NCI-H2107 treated with DMSO at 0.1 percent for 48 hours (cell line): Measurements from ENCODE around the gene TAS1R1.

Experiments
- DNase-seq: peaks from one replicate; lab custom pipeline; 2025; ENCODE audit not compliant: unreplicated experiment; lab: John Stamatoyannopoulos, UW

Gene TAS1R1

DNA sequence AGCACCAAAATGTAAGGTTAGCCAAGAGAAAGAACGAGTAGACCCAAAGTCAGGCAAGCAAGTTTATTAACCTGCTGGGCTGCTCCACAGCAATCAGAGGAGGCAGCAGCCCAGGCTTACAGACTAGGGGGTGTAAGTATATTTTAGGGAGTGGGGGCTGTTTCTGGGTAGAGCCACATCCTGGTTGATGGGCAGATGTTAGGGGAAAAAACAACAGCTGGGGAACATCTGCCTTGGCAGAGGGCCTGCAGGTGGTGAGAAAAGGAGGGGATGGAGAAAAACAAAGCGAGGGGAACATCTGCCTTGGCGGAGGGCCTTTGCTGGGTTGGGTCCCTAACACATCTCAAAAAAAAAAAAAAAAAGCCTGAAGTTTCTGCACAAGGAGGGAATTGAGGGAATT is 15.0 kb downstream of the TAS1R1 start:
- DNase-seq: no peak

DNA sequence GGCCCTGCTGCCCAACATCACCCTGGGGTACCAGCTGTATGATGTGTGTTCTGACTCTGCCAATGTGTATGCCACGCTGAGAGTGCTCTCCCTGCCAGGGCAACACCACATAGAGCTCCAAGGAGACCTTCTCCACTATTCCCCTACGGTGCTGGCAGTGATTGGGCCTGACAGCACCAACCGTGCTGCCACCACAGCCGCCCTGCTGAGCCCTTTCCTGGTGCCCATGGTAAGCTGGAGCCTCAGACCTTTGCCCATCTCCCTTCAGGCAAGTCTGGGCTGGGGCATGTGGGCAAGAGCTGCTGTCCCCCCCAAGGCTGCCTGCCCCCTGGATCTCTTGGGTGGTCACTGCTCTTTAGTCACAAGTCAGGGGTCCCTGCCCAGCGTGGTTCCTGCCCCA is 15.9 kb downstream of the TAS1R1 start:
- no peak for DNase-seq

- no peak for DNase-seq
These were observed 17.7 kb downstream of the TAS1R1 start for GRCh38 chr1:6572653-6573383.

- no peak for DNase-seq
These were observed 19.0 kb downstream of the TAS1R1 start for GRCh38 chr1:6574025-6574620.

DNA sequence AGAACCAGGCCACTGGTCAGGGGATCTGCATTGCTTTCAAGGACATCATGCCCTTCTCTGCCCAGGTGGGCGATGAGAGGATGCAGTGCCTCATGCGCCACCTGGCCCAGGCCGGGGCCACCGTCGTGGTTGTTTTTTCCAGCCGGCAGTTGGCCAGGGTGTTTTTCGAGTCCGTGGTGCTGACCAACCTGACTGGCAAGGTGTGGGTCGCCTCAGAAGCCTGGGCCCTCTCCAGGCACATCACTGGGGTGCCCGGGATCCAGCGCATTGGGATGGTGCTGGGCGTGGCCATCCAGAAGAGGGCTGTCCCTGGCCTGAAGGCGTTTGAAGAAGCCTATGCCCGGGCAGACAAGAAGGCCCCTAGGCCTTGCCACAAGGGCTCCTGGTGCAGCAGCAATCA is 19.7 kb downstream of the TAS1R1 start:
- DNase-seq: no peak

- DNase-seq: no peak
These were observed 22.9 kb downstream of the TAS1R1 start for GRCh38 chr1:6577831-6578525.

GRCh38 chr1:6578624-6579373 is 23.7 kb downstream of the TAS1R1 start:
- DNase-seq: no peak

- peak; percentile 40 for DNase-seq
These were observed 24.4 kb downstream of the TAS1R1 start, which contains the start of gene ZBTB48 for GRCh38 chr1:6579374-6580118. ZBTB48 (plus strand) TSS chr1:6579994; CDS start chr1:6580610, 616 bp downstream.

GRCh38 chr1:6580119-6580592 is 25.0 kb downstream of the TAS1R1 start:
- no peak for DNase-seq

GRCh38 chr1:6580593-6581409 is 25.7 kb downstream of the TAS1R1 start:
- no peak for DNase-seq

GRCh38 chr1:6581561-6582305 is 26.6 kb downstream of the TAS1R1 start:
- no peak for DNase-seq

GRCh38 chr1:6582370-6582769 is 27.3 kb downstream of the TAS1R1 start:
- DNase-seq: no peak

- DNase-seq: no peak
These were observed 29.3 kb downstream of the TAS1R1 start for GRCh38 chr1:6584126-6585080.

DNA sequence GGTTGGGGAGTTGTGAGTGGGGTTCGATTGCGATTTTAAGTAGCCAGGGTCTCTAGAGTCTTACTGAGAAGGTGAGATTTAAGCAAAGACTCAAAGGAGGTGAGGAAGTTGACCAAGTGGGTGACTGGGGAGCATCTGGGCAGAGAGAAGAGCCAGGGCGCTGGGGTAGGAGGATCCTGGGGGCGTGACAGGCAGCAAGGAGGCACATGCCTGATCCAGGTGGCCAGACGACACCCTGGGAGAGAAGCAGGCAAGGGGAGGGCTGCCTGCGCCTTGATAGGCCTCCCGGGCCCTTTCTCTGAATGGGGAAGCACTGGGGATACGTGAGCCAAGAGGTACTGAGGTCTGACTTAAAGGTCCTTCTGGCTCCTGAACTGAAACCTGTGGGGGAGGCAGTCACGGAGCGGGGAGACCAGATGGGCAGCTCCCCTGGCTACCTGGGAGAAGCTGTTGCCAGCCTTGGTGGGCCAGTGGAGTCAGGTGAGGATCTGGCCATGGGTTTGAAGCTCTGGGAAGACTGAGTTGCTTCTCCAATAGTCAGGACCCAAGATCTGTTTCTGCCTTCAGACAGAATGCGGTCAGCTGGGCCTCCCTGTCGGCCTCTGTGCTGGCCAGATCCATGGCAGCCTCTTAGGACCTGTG is 30.1 kb downstream of the TAS1R1 start:
- DNase-seq: no peak

DNA sequence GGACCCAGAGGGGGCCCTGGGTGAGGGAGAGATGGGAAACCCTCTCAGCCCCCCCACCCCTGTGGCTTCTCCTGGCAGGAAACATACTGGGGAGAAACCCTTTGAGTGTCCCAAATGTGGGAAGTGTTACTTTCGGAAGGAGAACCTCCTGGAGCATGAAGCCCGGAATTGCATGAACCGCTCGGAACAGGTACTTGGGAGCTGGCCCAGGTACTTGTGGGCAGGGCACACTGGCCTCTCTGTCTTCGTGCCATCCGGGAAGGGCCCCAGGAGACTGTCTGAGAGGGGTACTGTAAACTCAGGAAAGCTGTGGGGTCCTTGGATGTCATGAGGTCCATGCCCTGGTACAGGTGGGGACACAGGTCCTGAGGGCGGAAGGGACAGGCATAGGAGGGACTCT is 30.7 kb downstream of the TAS1R1 start:
- DNase-seq: no peak

DNA sequence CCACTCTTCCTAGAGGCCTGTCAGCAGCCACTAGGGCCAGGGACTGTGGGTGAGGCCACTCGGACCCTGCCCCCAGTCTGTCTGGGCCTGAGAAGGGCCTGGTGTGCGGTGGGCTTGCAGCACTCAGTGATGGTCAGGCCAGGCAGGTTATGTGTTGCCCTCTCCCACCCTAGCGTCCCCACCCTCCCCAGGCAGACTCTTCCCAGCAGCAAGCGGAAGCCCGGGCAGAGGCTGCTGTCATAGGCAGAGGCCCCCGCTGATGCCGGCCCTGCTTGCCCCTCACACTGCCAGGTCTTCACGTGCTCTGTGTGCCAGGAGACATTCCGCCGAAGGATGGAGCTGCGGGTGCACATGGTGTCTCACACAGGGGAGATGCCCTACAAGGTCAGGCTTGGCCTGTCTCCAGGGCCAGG is 31.3 kb downstream of the TAS1R1 start:
- no peak for DNase-seq

DNA sequence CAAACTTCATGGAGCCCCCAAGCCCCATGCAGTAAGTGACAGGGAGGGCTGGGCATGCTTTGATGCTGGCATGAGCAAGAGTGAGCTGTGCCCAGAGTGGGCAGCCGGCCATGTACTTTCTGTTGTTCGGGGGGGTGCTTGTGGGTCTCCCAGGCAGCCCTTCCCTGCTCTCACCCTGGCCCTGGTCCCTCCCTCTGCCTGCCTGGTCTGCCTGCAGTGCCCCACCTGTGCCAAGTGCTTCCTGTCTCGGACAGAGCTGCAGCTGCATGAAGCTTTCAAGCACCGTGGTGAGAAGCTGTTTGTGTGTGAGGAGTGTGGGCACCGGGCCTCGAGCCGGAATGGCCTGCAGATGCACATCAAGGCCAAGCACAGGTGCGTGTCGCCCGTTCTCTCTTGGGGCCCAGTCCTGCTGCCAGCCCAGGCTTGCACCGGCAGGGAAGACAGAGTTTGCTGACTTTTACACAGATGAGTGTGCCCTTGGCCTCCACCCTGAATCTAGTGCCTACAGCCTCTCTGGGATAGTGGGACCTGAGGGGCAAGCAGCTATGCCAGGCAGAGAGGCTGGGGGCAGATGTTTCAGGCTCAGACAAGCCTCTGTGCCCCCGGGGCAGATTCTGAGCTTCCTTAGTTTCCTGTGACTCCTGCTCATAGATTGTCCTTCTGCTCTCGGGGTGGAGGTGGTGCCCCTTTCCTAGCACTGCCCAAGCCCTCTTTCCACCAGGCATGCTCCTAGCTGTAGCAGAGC is 32.3 kb downstream of the TAS1R1 start:
- no peak for DNase-seq
